NCI-H1436 (cell line): ENCODE data around the gene FAM228A.

Source experiments
- DNase-seq: peaks from one replicate; lab custom pipeline; 2025; lab: John Stamatoyannopoulos, UW

FAM228A gene

GRCh38 chr2:24225499-24226242 lies 50.8 kb downstream of the FAM228A start:
- no peak for DNase-seq

DNA sequence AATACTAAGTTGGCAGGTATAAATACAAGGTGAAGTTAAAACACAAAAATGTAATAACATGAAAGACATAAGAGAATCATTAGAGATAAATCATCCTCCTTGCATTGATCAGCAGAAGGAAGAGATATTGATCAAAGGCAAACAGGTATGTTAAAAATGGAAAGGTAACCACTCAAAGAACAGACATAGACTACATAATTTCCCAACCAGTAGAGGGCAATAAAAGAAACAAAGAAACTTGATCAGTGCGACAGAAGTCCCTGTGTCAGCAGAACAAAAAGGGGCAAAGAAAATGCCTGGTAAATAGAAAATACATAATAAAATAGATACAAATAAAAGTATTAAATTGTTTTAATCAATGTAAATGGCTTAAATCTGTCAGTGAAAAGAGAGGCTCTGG lies 53.6 kb downstream of the FAM228A start:
- no peak for DNase-seq

GRCh38 chr2:24231461-24231881 lies 56.6 kb downstream of the FAM228A start:
- DNase-seq = no peak

DNA sequence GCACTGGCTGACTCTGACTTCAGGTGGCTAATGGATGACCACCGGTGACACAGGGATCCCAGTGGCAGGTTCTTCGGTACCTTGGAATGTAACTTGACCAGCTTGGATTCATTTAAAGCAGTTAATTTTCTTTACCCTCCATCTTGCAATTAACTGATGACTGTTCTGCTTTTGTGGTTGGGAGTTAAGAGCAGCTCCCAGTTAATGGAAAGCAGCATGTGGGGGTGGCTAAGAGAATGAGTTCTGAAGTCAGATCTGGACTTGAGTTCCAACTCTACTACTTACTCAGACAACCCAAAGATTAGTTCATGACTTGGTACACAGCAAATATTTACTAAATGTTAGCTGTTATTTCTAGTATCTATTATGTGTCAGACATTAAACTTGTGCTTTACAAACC lies 58.5 kb downstream of the FAM228A start:
- no peak for DNase-seq

- DNase-seq = no peak
Observed at GRCh38 chr2:24237313-24237712, 62.5 kb downstream of the FAM228A start.

- peak; percentile 65 for DNase-seq
Observed at GRCh38 chr2:24238158-24238557, 63.3 kb downstream of the FAM228A start.

DNA sequence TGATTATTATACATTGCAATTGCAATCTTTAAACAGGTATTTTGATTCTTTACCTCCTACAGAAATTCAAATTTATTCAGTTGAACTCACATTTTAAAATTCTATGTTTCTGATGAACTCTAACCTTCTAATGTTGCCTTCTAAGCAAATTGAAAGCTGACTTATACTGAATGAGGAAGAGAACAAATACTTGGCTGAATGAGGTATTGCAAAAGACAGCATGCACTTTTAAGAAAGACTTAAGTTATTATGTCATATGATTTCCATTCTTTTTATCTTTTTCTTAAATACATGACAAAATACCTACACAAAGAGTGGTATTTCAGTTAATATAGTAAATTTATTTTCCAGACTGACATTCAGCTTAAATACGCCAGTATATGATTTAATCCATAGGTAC lies 64.7 kb downstream of the FAM228A start:
- DNase-seq = no peak
